Fibroblast of the aortic adventitia (primary cell): ENCODE measurements around the gene ERGIC1. TPM values are rescaled to one million over a fixed set of nuclear protein-coding genes. Genes with fewer than 3 reads are reported as not detected.

Experiments
- DNase-seq: peaks from one replicate; pipeline ENCODE4 v3.0.0-alpha.2; 2010; ENCODE audit warnings: low read depth
- H3K4me3 ChIP-seq: 2 replicates; pipeline ENCODE4 v1.5.1; 2011; ENCODE audit warnings: low read depth, mild to moderate bottlenecking, control low read depth, low read length, moderate library complexity
- total RNA-seq: library from RNA; depleted of rRNA; stranded (reverse); fragments of >200 nt; gene quantifications from 2 replicates; pipeline ENCODE4 v1.2.3, GENCODE V29; 2012; ENCODE audit warnings: low replicate concordance
- TF ChIP-seq, protein P1 (sequence below): IDR thresholded peaks from 2 replicates; pipeline ENCODE4 v1.5.1; 2011; ENCODE audit warnings: mild to moderate bottlenecking, low read length, control low read depth, inconsistent platforms; ENCODE audit not compliant: insufficient read depth

Gene ERGIC1
- total RNA-seq, 1 donor: 193 TPM

DNA sequence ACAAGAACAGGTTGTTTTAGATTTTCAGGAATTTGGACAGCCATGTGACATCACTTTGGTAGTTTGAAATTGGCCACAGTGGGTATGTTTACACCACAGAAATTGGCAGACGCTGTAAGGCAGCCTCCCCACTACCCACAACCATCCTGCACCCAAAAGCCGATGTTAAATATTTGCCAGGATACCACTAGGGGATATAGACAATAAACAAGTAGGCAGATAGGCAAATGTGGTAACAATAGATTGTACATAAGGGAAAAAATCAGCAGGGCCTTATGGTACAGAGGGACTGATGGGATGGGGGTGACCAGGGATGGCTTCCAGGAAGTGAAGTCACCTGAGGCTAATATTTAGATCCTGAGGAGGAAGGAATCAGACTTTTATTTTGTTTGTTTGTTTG lies 31.9 kb upstream of the ERGIC1 start:
- H3K4me3 ChIP-seq: no peak overlapping the region
- no peak for DNase-seq
- TF ChIP-seq, protein P1, sequence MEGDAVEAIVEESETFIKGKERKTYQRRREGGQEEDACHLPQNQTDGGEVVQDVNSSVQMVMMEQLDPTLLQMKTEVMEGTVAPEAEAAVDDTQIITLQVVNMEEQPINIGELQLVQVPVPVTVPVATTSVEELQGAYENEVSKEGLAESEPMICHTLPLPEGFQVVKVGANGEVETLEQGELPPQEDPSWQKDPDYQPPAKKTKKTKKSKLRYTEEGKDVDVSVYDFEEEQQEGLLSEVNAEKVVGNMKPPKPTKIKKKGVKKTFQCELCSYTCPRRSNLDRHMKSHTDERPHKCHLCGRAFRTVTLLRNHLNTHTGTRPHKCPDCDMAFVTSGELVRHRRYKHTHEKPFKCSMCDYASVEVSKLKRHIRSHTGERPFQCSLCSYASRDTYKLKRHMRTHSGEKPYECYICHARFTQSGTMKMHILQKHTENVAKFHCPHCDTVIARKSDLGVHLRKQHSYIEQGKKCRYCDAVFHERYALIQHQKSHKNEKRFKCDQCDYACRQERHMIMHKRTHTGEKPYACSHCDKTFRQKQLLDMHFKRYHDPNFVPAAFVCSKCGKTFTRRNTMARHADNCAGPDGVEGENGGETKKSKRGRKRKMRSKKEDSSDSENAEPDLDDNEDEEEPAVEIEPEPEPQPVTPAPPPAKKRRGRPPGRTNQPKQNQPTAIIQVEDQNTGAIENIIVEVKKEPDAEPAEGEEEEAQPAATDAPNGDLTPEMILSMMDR: no peak

GRCh38 chr5:172802567-172803176 lies 31.4 kb upstream of the ERGIC1 start:
- no peak overlapping the region for H3K4me3 ChIP-seq
- TF ChIP-seq, protein P1: no peak
- DNase-seq: peak; percentile 75

DNA sequence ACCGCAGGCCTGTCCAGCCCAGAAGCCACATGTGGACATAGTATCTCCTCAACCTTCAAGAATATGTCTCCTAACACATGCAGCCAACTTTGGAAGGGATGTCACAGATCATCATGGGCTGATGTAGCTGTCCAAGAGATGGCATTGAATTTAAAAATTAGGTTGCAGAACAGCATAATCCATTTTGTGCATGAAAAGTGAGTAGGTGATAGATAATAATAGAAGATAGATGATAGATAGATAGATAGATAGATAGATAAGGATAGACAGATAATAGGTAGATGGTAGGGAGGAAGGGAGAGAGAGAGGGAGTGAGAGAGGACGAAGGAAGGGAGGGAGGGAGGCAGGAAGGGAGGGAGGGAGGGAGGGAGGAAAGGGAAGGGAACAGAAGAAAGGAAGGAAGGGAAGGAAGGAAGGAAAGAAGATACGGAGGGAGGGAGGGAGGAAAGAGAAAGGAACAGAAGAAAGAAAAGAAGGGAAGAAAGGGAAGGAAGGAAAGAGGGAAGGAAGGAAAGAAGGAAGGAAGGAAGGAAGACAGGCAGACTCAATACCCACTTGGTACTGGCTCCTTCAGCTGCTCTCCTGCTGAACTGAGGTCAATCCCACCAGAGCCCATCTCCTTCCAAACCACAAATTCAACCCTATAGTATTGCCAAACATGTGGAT lies 28.9 kb upstream of the ERGIC1 start:
- no peak for DNase-seq
- no peak overlapping the region for H3K4me3 ChIP-seq
- TF ChIP-seq, protein P1: no peak

DNA sequence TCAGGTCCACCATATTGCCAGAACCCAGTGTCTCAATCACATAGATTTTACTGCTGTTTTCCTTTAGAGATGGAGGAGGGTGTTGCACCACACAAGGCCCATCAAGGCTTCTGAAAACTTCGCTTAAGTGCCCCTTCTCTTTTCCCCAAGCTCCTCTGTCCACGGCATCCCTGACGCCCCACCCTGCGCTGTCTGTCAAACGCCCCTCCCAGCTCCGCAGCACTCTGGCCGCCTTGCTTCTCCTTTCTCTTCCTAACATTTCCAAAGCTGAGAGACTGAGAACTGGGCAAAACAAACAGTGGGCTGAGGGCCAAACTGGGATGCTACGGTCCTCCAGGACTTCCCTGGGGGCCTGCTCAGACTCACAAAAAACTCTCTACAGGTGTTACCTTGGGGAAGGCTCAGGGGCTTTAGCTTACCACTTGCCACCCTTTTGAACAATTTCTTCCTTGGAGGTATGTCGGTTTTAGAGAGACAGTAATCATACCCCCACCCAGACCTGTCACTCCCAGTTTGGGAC lies 28.3 kb upstream of the ERGIC1 start:
- DNase-seq: no peak
- TF ChIP-seq, protein P1: no peak
- no peak overlapping the region for H3K4me3 ChIP-seq

DNA sequence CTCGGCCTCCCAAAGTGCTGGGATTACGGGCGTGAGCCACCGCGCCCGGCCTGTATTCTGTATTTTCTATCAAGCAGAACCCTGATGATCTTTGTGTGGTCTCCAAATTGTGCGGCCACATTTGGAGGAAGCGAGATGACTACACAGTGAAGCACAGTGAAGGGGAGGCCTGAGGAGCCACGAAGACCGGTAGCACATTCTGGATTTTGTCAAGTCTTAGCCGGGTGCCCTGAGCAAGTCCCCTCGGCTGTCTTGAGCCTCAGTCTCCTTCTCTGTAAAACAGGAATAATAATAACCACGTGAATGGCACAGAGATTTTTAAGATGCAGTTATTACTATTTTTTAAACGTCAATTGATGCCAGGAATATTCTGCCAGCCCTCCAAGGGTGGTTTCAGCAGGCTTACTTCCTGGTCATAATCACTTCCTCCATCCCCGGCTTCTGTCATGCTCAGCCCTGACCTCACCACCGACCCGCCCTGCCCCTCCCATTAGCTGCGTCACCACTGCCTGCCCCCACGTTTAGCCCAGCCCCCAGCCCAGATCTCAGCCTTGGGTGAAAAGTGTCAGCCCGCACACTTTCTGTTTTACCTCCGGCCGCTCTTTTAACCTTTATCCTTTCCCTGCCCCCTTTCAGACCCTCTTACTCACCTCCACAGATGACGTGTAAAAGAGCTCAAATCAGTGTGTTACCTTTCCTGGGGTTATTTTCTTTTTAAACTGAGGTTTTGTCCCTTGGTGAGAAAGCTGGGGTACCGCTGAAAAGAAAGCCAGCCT lies 27.0 kb upstream of the ERGIC1 start:
- DNase-seq: peak; percentile 89
- H3K4me3 ChIP-seq: peak overlapping the region; percentile 22
- TF ChIP-seq, protein P1: no peak

- H3K4me3 ChIP-seq: no peak overlapping the region
- TF ChIP-seq, protein P1: no peak
- DNase-seq: no peak
Observed at GRCh38 chr5:172807766-172808311, 26.2 kb upstream of the ERGIC1 start.
